GM18861 (cell line): ENCODE measurements around the gene SIX4.

Experiments used
- ATAC-seq: cut with Tn5 transposase; IDR thresholded peaks from one replicate; pipeline ENCODE4 v1.9.1; 2021; ENCODE audit not compliant: unreplicated experiment

The SIX4 gene

GRCh38 chr14:60662982-60663381 lies 61.2 kb downstream of the SIX4 start:
- ATAC-seq = no peak

- no peak for ATAC-seq
Observed at GRCh38 chr14:60661721-60662120, 62.4 kb downstream of the SIX4 start.
